Fibroblast of villous mesenchyme (primary cell): ENCODE data around the gene PRDM16. TPM values are rescaled to one million over a fixed set of nuclear protein-coding genes. Genes with fewer than 3 reads are reported as not detected.

Source experiments
- DNase-seq: peaks from one replicate; pipeline ENCODE4 v3.0.0-alpha.2; 2010; ENCODE audit warnings: low read depth
- H3K4me3 ChIP-seq: 2 replicates; pipeline ENCODE4 v1.5.1; 2011; ENCODE audit warnings: low read depth, mild to moderate bottlenecking, low read length
- total RNA-seq: library from RNA; depleted of rRNA; stranded (reverse); fragments of >200 nt; gene quantifications from 2 replicates; pipeline ENCODE4 v1.2.3, GENCODE V29; 2012
- TF ChIP-seq, protein P1 (sequence below): IDR thresholded peaks from 2 replicates; pipeline ENCODE4 v1.5.1; 2012; ENCODE audit warnings: low read depth, mild to moderate bottlenecking, low read length; ENCODE audit not compliant: insufficient read depth

PRDM16 gene
- total RNA-seq, 1 donor = 1.7 TPM

DNA sequence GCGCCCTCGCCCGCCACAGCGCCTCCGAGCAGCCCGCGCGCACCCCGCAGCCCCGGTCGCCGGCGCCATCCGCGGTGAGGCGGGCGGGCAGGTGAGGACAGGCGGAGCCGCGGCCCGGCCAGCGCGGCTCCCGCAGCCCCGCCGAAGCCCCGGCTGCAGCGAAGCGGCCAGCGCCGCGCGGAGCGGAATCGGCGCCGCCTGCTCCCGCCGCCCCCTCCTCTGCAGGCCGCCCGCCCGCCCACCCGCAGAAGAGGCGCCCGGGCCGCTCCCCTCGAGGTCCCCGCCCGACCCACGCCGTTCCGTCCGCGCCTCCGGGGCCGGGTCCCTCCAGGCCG, 1.3 kb downstream of the PRDM16 start:
- DNase-seq = no peak
- TF ChIP-seq, protein P1, sequence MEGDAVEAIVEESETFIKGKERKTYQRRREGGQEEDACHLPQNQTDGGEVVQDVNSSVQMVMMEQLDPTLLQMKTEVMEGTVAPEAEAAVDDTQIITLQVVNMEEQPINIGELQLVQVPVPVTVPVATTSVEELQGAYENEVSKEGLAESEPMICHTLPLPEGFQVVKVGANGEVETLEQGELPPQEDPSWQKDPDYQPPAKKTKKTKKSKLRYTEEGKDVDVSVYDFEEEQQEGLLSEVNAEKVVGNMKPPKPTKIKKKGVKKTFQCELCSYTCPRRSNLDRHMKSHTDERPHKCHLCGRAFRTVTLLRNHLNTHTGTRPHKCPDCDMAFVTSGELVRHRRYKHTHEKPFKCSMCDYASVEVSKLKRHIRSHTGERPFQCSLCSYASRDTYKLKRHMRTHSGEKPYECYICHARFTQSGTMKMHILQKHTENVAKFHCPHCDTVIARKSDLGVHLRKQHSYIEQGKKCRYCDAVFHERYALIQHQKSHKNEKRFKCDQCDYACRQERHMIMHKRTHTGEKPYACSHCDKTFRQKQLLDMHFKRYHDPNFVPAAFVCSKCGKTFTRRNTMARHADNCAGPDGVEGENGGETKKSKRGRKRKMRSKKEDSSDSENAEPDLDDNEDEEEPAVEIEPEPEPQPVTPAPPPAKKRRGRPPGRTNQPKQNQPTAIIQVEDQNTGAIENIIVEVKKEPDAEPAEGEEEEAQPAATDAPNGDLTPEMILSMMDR = no peak
- peak overlapping the region; percentile 52 for H3K4me3 ChIP-seq

DNA sequence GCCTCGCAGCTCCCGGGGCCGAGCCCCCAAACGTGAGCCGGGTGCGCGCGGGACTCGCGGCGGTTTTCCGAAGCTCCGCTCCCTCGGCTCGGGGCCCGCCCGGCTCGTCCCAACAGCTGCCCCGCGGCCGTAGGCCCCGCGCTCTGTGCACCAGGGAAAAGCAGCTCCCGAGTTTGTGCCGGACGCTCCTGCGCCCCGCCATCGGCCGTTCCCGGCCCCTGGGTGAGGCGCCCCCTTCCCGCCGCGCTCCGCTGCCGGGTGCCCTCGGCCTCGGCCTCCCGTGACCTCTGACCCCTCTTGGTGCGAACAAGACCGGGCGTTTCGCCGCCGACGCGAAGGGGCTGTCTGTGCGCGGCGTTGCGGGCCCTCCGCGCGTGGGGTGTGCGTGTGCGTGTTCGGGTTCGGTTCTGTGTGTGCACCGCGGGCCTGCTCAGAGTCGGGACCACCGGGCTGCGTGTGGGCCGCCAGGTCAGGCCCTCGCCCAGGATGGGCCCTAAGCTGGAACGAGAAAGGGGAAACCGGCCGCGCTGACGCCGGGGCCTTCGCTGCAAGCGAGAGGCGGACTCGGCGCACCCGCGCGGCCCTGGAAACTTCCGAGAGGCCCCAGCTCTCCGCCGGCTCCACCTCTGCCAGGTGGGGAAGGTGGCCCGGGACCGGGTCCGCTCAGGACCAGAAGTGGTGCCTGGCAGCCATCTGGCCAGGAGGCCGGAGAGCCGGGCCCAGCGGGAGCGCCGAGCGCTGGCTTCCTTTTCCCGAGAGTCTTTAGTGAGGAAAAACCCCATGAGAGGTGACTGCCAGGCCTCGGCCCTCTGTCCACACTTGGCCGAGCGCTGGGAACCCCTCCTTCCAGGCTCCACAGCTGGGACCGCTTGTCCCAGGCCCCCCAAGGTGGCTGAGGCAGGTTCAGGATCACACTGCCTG, 1.9 kb downstream of the PRDM16 start:
- peak overlapping the region; percentile 6 for H3K4me3 ChIP-seq
- no peak for DNase-seq
- TF ChIP-seq, protein P1 = no peak

DNA sequence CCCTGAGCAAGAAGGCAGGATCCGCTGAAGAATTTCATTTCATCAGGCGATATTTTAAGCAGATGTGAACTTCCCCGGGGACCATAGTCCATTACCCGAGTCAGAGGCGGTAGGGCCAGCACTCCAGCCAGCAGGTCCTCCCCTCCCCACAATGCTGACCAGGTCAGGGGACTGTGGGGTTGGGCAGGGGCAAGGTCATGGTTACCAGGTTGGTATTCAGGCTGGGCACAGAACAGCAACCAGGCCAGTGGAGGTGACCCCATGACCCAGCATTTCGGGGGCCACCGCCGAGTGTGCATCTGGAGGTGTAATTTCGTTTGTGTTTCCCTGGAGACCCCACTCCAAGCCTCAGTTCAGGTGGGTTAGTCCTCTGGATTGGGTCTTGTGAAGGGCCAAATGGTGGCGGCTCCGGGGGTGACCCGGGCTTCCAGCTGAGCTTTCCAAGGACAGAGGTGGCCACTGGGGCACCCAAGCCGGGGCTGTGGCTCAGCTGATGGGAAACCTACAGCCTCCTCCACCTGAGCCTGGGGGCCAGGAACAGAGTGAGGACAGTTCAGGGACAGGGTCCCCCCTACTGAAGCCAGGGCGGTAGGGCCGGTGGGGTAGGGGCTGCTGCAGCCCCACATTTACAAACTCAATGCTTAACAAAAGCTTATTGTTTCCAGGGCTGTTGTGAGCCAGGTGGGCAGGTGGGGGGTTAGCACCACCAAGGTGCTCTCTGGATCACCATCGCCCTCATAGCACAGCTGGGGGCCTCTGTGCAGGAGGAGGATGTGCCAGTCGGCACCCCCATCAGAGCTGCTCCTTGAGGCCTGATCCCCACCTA, 2.8 kb downstream of the PRDM16 start:
- no peak overlapping the region for H3K4me3 ChIP-seq
- no peak for DNase-seq
- TF ChIP-seq, protein P1 = no peak

DNA sequence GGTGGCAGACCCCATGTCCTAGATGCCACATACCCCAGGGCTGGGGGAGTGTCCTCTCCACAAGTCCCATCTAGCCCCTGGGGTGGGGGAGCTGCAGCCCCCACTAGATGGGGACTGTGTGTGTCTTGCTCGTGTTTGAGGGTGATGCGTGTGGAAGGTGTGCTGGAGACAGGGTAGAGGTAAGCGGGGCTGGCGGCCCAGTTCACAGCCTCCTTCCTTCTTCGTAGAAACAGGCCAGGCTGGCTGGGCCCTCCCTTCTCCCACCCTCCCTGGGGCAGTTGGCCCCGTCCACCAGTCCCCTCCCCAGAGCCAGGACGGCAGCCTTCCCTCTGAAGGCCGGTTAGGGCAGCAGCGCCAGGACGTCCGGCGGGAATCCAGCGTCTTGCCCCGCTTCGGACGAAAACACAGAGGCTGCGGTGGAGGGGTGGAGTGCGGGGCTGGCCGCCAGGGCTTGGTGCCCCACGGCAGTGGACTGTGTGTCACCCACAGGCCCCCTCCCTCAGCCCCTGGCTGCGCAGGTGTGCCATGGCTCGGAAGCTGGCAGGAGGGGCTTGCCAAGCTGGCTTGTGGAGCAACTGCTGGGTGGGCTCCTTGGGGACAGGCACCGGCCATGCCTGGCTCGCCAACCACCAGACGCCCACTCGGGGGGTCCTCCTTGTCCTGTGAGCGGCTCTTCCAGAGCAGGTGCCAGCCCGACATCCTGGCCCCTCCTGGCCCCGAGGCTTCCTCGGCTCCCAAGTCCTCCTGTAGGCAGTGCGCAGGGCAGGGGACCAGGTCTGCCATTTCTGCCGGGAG, 3.6 kb downstream of the PRDM16 start:
- H3K4me3 ChIP-seq = no peak overlapping the region
- no peak for DNase-seq

DNA sequence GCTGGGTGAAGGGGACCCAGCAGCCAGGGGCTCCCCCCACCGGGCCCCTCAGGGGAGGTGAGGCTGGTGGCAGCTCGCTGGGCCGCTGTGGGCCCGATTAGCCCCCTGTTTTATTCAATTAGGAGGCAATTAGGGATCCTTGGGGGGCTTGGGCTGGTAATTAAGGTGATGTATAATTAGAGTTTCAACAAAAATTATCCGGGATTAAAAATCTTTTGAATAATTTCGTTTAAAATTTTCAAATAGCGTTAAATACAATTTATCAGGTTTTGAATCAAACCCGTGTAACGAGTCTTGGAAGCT, 4.1 kb downstream of the PRDM16 start:
- TF ChIP-seq, protein P1 = no peak

More for the DNA sequence above, 3.6 kb downstream of the PRDM16 start:
- TF ChIP-seq, protein P1 = no peak

DNA sequence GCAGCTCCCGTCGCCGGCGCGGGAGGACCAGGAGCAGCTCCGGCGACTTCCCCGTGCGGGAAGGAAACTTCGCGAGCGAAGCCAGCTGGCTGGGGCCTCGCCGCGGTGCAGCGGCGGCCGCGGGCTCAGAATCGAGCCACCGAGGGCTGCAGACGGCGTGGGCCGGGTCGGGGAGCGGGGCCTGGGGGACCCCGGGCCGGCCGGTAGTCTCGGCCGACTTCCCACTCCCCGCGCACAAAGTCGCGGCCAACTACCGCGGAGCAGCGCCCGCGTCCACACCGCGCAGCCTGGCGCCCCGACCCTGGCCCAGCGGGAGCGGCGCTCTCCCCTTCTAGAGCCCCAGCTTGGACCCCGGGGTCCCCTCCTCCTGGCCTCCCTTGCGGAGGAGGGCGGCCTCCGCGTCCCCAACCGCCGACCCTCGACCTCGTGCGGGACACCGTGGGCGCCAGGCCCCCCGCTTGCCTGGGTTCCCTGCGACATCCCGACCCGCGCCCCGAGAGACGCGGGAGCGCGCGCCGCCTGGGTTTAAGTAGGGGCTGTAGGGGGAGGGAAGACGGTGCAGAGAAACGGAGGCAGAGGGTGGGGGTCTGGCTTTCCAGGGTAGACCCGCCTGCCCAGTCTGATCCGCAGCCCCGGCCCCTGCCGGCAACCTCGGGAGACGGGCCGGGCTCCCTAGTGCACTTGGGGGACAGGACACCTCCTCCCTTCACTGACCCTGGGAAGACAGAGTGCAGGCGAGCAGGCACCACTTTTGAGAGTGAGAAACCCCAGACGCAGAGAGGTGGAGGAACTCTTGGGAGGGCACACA, 4.7 kb downstream of the PRDM16 start:
- TF ChIP-seq, protein P1 = no peak
- DNase-seq = no peak
- H3K4me3 ChIP-seq = no peak overlapping the region

More for the DNA sequence above, 4.1 kb downstream of the PRDM16 start:
- H3K4me3 ChIP-seq = no peak overlapping the region
- DNase-seq = no peak
